NCI-H748 (cell line): ENCODE results near the gene RNF227.
A peak's percentile ranks its signal among the peaks of the same experiment; 100 is the strongest.

Source experiments
- DNase-seq: peaks from one replicate; lab custom pipeline; 2025; ENCODE audit not compliant: unreplicated experiment; lab: John Stamatoyannopoulos, UW

RNF227 gene

DNA sequence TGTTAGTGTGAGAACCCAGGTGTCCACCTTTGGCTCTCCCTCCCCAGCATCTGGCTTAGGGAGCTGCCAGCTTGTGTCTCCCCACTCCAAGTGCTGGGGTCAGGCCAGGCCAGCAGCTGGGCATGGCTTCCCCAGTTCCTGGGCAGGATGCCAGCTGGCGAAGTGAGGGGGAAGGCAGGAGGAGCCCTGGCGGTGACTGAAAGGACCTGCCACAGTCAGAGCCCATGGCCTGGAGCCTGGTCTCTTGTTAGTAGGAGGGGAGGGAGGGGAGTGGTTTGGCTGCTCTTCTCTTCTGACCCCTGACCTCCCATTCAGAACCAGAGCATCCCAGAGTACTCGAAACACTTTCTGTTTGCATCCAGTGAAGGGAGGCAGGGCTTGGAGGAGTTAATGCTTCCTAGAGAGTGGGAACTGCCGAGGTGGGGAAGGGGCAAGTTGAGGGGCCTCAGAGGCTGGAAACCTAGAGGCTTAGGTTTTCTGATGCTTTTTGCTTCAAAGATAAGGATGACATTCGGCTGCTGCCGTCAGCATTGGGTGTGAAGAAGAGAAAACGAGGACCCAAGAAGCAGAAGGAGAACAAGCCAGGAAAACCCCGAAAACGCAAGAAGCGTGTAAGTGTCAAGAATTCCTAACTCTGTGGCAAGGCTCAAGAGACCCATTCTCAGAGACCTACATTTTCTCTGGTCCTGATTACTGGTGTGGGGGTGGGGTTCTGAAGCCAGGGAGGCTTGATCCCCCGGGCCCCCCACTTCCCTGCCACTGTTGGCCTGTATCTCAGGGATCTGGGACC lies 26.7 kb downstream of the RNF227 start:
- peak; percentile 98 for DNase-seq

DNA sequence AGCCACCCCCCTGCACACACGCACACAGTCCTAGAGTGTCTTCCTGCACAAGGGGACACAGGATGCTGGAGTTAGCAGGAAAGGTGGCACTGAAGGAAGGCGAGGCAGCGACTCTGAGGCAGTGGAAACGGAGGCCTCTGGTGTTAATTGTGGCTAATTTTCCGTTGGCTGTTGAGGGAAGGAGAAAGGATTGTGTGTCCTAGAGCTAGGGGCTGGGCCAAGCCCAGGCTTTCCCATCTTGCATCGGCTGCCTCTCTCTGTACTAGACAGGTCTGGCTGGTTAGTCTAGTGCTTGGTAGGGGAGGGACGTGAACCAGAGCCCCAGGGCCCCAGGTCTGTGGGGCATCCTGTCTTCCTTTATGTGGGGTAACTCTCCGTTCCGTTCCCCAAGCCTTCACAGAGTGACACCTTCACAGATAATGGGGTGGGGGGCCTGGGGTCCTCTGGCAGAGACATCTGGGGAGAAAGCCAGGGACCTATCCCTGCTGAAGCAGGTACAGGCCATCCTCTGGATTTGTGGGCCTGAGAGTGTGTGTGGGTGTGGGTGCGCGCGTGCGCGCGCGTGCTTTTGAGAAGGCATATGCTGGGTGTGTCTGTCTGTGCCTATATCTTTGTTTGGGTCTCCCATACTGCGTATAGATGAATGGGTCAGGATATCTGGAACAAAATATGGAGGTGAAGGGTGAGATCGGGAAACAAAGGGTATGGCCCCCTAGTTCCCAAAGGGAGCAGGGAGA lies 27.7 kb downstream of the RNF227 start, which contains the start of gene CHD3:
Gene CHD3 (plus strand): TSS at position 606 of the 737 bp plus-strand sequence. CDS start 212 bp downstream, outside the sequence.
- peak; percentile 81 for DNase-seq

DNA sequence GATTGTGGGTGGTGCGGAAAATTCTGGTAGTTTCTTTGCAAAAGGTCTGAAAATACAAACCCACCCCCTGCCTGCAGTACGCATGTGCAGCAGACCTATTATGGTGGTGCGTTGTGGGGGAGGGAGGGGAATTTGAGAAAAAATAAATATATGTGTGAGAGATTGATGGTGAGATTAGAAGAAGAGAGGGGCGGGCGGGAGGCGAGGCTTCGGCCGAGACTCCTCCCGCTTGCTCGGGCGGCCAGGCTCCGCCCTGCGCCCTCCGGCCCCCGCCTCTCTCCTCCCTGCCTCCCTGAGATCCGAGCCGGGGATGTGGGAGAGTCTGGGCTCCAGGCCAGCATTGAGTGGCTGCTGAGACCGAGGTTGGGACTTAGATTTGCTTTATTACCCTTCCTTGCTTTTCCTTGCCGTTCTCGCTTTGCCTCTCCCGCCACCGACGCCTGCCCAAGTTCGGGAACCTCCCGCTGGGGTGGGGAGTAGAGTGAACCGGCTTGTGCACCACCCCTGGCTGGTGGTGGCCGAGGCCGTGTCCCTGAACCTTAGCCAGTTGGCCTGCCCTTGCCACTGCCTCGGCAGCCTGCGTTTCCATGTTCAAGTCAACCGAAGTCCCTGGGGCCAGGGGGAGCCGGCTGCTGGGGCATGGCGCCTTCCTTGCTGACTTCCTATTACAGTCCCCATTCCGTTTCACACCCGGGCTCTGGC lies 28.5 kb downstream of the RNF227 start:
- DNase-seq: peak; percentile 97

DNA sequence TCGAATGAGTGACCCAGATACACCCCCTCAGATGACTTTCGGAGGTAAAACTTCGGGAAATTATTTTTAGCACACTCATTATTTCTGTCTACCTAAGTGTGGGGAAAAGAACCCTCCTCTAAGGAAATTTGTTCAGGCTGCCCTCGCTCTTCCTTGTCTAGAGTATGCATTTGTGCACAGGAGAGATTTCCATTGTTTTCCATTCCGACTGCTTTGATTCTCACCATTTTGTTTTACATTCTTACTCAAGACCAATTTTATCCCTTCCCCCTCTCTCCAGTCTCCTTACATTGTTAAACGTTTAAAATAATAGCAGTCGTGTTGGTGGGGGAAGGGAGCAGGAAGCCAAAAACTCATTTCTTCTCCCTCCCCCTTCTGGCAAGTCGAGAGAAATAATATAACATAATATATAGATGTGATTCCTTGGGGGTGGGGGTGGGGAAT lies 29.0 kb downstream of the RNF227 start:
- peak; percentile 89 for DNase-seq

DNA sequence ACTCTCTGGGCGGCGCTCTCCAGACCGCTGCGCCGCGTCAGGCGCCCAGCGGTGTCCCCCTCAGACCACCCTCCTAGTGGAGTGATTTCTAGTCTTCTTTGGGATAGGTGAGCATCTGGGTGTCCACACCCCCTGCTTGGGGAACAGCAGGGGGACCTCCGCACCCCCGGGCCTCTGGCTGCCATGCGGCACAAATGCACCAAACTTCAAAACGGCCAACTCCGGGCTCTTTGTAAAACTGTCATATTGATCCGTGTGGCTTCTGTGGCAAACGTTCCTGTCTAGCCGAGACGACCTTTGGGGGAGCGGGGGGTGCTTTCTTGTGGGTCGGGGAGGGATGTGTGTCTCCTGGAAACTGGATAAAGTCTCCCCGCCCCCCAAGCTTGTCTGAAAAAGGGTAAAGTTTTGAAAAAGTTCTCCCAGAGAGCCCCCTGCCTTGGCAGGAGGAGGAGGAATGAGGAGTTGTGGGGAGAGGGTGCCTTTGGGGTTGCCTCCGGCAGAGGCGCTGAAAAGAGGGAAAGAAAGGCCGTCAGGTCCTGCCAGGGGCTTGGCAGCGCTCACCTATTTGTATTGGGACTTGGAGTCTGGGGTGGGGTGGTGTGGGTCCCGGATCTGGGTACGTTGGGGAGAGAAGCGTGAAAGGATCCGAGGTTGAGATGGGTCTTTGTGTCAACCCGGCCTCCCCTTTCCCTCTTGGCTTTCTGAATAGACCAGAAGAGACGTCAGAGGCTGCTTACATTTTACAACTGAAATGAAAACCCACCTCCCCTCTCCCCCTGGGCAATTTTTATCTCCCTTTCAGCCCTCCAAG lies 29.7 kb downstream of the RNF227 start:
- peak; percentile 66 for DNase-seq

DNA sequence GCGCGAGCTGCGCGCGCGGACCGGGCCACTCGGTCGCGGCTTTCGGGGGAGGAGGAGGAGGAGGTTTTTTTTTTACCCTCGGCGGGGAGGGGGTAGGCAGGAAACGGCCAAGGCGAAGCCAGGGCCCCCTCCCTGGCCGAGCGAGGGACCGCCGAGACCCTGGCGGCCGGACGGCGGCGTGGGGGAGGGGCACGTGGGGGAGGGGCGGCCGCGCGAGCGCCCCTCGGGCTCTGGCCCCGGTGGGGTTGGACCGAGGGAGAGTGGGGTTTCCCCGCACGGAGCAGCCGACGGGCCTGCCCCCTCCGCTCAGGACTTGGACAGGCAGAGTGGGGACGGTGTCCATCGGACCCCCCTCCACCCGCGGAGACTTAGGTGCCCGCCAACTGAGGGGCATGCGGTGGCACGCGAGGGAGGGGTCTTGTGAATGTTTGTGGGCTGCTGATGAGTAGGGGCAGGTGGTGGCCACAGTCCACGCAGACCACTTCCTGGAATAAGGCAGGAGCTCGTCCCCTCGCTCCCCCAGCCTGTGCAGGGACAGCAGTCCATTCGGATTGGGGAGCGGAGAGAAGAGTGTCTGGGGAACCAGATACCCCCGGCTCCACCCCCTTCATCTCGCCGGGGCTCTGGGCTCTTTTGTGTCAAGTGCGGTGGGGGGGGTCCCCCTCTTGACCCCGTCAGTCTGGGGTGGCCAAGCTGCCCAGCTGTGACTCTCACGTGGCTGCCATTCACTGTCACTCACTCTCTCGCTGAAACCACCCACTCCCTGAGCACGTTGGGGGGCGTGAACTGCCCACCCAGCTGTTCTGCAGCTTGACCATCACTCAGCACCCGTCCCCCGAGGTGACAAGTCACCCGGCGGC lies 30.5 kb downstream of the RNF227 start:
- peak; percentile 78 for DNase-seq

DNA sequence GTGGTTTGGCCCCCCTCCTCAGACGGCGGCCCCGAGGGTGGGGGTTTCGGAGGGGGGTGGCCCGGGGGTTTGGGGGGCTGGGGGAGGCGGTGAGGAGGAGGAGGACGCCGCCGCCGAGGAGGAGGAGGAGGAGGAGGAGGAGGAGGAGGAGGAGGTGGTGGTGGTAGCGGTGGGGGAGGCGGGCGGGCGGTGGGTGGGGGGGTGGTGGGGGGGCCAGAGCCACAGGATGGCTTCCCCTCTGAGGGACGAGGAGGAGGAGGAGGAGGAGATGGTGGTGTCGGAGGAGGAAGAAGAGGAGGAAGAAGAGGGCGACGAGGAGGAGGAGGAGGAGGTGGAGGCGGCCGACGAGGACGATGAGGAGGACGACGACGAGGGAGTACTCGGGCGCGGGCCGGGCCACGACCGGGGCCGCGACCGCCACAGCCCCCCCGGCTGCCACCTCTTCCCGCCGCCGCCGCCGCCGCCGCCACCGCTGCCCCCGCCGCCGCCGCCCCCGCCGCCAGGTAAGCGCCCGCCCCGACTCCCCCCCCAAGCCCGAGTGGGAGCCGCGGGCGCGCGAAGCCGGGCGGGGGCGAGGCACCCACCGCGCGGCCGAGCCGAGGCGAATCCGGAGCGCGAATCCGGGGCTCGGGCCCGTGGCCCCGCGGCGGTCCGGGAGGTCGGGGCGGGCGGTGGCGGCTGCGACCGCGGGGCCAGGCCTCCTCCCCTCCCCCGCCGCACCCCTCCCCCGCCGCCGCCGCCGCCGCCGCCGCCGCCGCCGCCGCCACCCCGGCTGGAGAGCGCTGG lies 31.3 kb downstream of the RNF227 start:
- DNase-seq: peak; percentile 32

DNA sequence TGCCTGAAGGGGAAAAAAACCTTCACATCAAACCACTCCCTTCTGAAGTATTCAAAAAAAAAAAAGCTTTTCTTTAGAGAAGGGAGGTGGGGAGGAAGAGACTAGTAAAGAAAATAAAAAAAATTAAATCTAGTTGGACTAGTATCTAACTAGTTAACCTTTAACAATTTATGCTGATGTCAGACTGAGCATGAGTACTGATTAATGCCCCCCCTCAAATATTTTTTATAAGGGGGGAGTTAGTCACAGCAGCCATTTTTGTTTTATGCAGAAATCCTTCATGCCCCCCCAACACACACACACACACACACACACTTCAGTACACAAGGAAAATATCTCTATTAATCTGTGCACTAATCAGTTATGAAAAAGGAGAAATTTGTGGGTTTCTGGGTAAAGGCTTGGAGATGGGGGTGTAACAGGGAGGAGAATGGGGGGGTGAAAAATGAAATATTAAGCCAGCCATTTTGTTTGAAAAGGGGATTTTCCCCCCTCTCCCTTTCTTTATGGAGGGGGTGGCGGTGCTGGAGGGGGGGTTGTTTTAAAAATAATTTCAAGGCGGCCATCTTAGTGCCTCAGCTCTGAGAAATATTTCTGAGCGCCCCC lies 32.2 kb downstream of the RNF227 start:
- DNase-seq: peak; percentile 45

DNA sequence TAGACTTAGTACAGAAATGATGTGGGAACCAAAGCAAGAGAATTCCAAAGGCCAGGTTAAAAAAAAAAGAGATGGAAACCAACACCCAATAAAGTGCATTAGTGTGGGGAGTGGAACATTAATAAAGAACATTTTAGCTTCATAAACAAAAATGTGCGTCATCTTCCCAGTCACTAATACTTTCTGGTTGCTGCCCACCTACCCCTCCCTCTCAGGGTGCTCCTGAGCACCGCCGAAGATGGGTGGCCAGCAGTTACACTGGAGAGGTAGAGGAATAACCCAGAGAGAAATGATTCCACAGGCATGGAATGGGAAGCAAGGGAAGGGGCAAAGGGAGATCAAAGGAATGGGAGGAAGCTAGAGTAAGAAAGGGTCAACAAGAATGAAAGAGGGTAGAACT lies 33.5 kb downstream of the RNF227 start:
- DNase-seq: no peak

DNA sequence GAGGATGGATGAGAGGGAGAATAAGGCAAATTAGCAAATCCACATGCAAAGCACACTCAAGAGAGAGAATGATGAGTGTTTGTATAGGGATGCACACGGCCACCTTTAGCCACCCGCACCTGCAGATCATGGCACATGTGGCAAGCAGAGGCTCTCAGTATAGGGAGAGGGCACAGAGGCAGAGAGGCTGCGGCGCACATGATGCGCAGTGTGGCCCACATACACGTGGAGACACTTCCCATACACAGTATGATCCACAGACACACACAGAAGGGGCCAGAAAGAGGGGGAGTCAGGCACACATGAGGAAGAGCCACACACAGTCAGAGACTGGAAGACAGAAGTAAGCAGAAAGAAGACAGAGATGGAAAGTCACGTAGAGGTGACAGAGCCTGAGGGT lies 34.0 kb downstream of the RNF227 start:
- DNase-seq: peak; percentile 49

DNA sequence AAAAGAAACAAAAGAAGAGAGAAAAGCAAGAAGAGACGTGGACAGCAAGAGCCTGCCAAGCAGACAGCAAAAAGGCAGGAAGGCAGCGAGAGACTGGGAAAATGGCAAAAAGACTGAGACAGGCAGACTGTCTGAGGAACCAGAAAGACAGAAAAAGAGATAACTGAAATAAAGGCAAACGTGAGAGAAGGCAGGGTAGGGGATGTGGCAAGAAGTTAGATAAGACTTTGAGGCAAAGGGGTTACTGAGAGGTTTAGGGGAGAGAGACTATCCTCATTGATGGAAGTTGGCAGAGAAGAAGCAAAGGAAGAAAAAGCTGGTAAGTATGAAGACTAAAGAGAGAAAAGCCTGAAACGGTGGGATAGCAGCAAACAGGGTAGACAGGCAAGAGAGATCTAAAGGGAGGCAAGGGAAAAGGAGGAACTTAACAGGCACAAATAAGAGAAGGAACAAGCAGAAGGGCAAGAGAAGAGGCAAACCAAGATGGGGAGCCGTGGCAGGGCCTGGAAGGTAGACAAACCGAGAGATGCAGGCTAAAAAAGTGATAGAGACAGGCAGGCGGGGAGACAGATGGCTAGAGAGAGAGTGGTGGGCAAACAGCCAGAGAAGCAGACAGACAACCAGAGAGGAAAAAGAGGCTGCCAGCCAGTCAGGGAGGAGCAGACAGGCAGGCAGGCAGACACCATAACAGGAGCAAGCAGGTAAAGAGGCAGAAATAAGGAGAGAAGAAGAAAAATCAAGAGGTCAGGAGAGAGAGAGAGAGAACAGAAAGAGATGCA lies 34.6 kb downstream of the RNF227 start:
- DNase-seq: peak; percentile 49

DNA sequence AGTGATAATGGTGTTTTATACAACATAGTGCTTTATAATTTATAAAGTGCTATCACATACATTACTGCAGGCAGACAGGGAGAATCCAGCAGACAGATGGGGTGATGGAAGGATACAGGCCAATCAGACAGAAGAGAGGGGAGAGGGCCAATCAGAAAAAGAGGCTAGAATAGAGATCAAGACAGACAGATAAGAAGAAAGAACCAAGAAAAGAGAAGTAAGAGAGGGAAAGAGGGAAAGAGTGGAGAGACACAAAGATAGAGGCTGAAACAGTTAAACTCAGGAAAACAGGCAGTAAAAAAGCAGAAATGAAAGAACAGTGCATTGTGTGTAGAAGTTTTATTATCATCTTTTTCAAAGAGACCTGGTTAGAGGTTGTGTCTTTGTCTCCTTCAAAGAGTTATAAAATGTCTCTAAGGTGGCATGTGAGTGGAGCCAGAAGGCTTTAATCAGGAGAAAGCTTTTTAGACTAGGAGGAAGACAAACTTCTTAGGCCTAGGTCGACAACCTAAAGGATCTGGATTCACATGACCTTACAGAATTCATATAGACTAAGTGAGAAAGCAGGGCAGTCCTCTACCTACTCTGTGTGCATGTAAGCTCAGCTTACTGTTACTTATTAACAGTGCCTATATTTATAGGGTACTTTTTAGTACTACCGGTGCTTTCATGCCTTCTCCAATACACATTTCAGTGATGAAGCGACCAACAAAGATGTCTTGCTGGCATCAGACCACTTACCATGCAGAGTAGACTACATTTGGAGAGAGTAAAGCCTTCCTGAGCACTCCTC lies 35.8 kb downstream of the RNF227 start:
- DNase-seq: no peak

DNA sequence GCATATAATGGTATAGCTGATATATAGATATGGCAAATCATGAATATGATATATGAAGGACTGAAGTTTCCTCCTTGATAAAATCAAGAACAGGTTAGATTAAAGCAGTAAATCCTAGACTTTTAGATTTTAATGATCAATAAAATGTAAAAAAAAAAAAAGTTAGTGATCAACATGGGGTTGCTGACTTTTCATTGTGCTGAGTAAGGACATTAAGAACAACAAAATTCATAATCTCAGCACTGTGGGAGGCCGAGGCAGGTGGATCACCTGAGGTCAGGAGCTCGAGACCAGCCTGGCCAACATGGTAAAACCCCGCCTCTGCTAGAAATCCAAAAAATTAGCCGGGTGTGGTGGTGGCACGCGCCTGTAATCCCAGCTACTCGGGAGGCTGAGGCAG lies 37.9 kb downstream of the RNF227 start:
- no peak for DNase-seq

DNA sequence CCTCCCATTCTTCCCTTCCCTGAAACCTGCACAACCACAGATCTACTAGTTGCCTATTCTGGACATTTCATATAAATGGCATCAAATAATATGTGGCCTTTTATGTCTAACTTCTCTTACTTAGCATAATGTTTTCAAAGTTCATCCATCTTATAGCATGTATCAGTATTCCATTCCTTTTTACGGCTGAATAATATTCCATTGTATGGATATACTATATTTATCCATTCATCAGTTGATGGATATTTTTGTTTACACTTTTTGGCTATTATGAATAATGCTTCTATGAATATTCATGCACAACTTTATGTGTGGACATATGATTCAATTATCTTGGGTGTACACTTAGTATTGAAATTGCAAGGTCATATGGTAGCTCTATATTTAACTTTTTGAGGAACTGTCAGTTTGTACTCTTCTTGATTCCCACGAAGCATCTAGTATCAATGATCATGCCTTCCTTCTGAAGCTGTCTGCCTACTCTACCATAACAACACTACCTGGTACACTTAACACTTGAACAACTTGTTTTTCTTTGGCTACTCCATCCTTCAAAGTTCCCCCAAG lies 40.2 kb downstream of the RNF227 start:
- DNase-seq: no peak

DNA sequence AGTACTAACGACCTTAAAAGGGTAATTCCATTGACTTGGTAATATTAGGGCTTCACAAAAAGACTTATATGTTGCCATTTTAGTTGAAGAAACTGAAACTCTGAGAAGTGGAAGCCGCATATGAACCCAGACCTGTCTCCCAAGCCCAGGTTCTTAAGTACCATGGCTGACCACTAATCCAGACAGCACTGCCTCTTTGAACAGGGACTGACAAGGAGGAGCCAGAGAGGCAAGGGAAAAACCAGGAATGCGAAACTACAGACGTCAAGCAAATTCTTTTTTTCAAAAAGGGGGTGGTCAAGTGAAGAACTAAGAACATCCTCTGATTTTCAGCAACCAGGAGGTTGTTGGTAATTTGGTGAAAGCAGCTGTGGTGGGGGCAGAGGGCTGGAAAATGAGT lies 43.0 kb downstream of the RNF227 start:
- DNase-seq: no peak

DNA sequence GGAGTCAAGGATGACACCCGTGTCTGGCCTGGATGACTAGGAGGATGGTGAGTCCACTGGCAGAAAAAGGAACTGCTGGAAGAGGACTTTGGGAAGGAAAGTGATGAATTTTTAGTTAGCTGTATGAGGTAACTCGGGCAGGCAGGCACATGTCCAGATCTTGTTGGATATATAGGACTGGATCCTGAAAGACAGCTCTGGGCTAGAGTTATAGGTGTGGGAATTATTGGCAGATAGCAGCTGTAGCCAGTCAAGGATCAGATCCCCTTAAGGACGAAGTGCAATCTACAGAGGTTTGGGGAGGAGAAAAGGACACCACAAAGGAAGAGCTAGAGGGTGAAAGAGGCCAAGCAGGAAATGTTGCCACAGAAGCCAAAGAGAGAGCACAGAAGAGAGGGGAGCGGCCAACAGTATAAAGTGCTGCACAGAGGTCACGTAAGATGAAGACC lies 48.2 kb downstream of the RNF227 start:
- DNase-seq: no peak
